ENCODE data around the gene FGFR1OP2. TPM values are rescaled to one million over a fixed set of nuclear protein-coding genes. Genes with fewer than 3 reads are reported as not detected.

The FGFR1OP2 gene
- total RNA-seq = 10 to 100 TPM; 35.5 to 76.0 TPM
- polyA plus RNA-seq = 10 to 100 TPM; 11.9 to 19.7 TPM

GRCh38 chr12:26937863-26938700 lies at the start of gene FGFR1OP2, which contains the start of gene INTS13:
Gene FGFR1OP2, plus strand, starts transcription at chr12:26938470. Its CDS starts 15,689 bp downstream, at chr12:26954159.
Gene INTS13, minus strand, starts transcription at chr12:26937981. Its CDS starts 1,178 bp downstream, at chr12:26936803.
- peak within 1 kb of the TSS; percentile 89 to 94 for H3K27ac ChIP-seq (ENCODE audit: low read depth in 1 of 2, low read length in 2 of 2)
- H3K9me3 ChIP-seq (ENCODE audit: control insufficient read depth in 4 of 4, low read length in 3 of 4) = no peaks in the 10 kb centered on the region
- peak; percentile 96 for DNase-seq (ENCODE audit: low spot score)
- peaks cover 3 to 32% (median 15%) of the 10 kb centered on the region in 4 donors for H3K4me1 ChIP-seq (ENCODE audit: control insufficient read depth in 4 of 4, insufficient read depth in 4 of 4, low read length in 3 of 4)
- WGBS = under 1% methylated on average over 69 of the region's 69 CpGs
- H3K4me3 ChIP-seq (ENCODE audit: low read depth in 1 of 3, low read length in 3 of 3) = peak within 1 kb of the TSS; percentile 88 to 98 (median 89)
- peak within 1 kb of the TSS; percentile 73 to 98 for H3K9ac ChIP-seq (ENCODE audit: low read depth in 1 of 2, low read length in 2 of 2)
- TF ChIP-seq RXRA (IDR thresholded peaks at IDR 0.05) = peak in 1 of 2 donors; percentile 4
- peak in 1 of 2 donors; percentile 3 for TF ChIP-seq HNF4A (conservative IDR thresholded peaks at IDR 0.05)
- TF ChIP-seq ATF3 (IDR thresholded peaks at IDR 0.05) = no peak
- TF ChIP-seq TAF1 (conservative IDR thresholded peaks at IDR 0.05) = peak; percentile 77
- TF ChIP-seq GABPA (IDR thresholded peaks at IDR 0.05 in 1 of 2, conservative IDR thresholded peaks at IDR 0.05 in 1 of 2) = peak in 1 of 2 donors; percentile 71
- peak; percentile 100 for TF ChIP-seq ZBTB33 (IDR thresholded peaks at IDR 0.05)
- no peak for TF ChIP-seq MAX (IDR thresholded peaks at IDR 0.05)
- peak; percentile 13 to 15 for TF ChIP-seq RAD21 (IDR thresholded peaks at IDR 0.05)
- no peak for TF ChIP-seq CTCF (IDR thresholded peaks at IDR 0.05; ENCODE audit: low read depth, low read length, missing input control)
- peak; percentile 75 for TF ChIP-seq REST (IDR thresholded peaks at IDR 0.05)
- TF ChIP-seq FOXA2 (IDR thresholded peaks at IDR 0.05) = no peak
- TF ChIP-seq FOXA1 (IDR thresholded peaks at IDR 0.05) = no peak
- TF ChIP-seq NR2F2 (IDR thresholded peaks at IDR 0.05) = no peak
- no peak for TF ChIP-seq HNF4G (IDR thresholded peaks at IDR 0.05)
- peak; percentile 91 for TF ChIP-seq YY1 (IDR thresholded peaks at IDR 0.05)
- TF ChIP-seq JUND (IDR thresholded peaks at IDR 0.05) = peak in 1 of 2 donors; percentile 39
- TF ChIP-seq SP1 (IDR thresholded peaks at IDR 0.05) = peak; percentile 71
- peak in 1 of 2 donors; percentile 16 for TF ChIP-seq EGR1 (IDR thresholded peaks at IDR 0.05; ENCODE audit: low read depth in 2 of 2)
- H3K36me3 ChIP-seq (ENCODE audit: control insufficient read depth in 4 of 4, insufficient read depth in 3 of 4, low read depth in 1 of 4, low read length in 3 of 4) = no peaks in the 10 kb centered on the region
- H3K27me3 ChIP-seq (ENCODE audit: control insufficient read depth in 4 of 4, insufficient read depth in 4 of 4, low read length in 3 of 4) = no peaks in the 10 kb centered on the region

Data from liver (tissue), 9 donors.